ENCODE results near the gene EIF2A.

DNA sequence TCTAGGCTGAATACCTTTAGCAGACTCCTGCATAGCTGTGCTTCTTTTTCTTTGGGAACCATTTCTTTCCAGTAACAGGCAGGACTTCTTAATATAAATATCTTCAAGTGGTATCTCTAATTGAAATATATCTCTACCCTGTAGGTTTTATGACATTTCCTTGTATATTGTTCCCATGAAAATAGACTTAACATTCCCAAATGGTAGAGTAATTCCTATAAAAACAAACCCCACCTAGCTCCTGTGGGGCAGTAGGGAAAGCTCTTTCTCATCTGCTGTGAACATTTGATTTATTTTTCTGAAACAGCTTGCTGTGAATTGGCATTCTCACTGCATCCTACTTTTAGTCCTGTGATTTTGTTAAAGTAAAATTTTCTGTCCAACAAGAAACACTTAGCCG is 77.4 kb downstream of the EIF2A start:
- TF ChIP-seq, protein P1, sequence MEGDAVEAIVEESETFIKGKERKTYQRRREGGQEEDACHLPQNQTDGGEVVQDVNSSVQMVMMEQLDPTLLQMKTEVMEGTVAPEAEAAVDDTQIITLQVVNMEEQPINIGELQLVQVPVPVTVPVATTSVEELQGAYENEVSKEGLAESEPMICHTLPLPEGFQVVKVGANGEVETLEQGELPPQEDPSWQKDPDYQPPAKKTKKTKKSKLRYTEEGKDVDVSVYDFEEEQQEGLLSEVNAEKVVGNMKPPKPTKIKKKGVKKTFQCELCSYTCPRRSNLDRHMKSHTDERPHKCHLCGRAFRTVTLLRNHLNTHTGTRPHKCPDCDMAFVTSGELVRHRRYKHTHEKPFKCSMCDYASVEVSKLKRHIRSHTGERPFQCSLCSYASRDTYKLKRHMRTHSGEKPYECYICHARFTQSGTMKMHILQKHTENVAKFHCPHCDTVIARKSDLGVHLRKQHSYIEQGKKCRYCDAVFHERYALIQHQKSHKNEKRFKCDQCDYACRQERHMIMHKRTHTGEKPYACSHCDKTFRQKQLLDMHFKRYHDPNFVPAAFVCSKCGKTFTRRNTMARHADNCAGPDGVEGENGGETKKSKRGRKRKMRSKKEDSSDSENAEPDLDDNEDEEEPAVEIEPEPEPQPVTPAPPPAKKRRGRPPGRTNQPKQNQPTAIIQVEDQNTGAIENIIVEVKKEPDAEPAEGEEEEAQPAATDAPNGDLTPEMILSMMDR (conservative IDR thresholded peaks at IDR 0.05): no peak
- no peak for TF ChIP-seq EZH2 (IDR thresholded peaks at IDR 0.05; ENCODE audit: low read depth)
